ENCODE data around the gene ZNF593OS. TPM values are rescaled to one million over a fixed set of nuclear protein-coding genes. Genes with fewer than 3 reads are reported as not detected.

ZNF593OS gene
- total RNA-seq, 1 experiment from 2014 or later, result not detected

GRCh38 chr1:26213335-26213905, 41.8 kb upstream of the ZNF593OS start:
- no peaks in the 10 kb centered on the region for H3K9me3 ChIP-seq (ENCODE audit: control insufficient read depth, low read depth, low read length)
- no peak overlapping the region for H3T11ph ChIP-seq (ENCODE audit: low read length)
- no peak overlapping the region for H3K4me3 Mint-ChIP-seq
- H3K56ac ChIP-seq (ENCODE audit: insufficient read length, low read depth, low read length), result no peak overlapping the region
- no peak overlapping the region for H3K4me2 ChIP-seq (ENCODE audit: insufficient read depth, insufficient read length, low read length)
- no peaks in the 10 kb centered on the region for H3K36me3 Mint-ChIP-seq (ENCODE audit: insufficient read depth in 1 of 3, low read depth in 3 of 3)
- no peaks in the 10 kb centered on the region for H3K23me2 ChIP-seq (ENCODE audit: insufficient read length, low read depth, low read length, poor library complexity, severe bottlenecking)
- no peak overlapping the region for H4K8ac ChIP-seq (replicated peaks; ENCODE audit: insufficient read length, low read depth, low read length)
- no peak overlapping the region for H2BK15ac ChIP-seq (ENCODE audit: low read depth, low read length)
- H2BK20ac ChIP-seq (ENCODE audit: low read depth, low read length, poor library complexity, severe bottlenecking), result no peak overlapping the region
- H3K4me1 ChIP-seq (ENCODE audit: insufficient read depth, low read length), result no peaks in the 10 kb centered on the region
- H3K27ac Mint-ChIP-seq, result no peak overlapping the region
- no peak overlapping the region for H3K27ac ChIP-seq (ENCODE audit: insufficient read length, low read depth, low read length)
- no peaks in the 10 kb centered on the region for H4K20me1 ChIP-seq (ENCODE audit: control insufficient read depth, insufficient read depth, insufficient read length)
- H2BK5ac ChIP-seq (ENCODE audit: insufficient read length, low read length), result no peak overlapping the region
- no peaks in the 10 kb centered on the region for H3K9me3 Mint-ChIP-seq
- peaks cover 6 to 7% of the 10 kb centered on the region in 2 experiments; a peak in 3 of 4 replicates for H3K4me1 Mint-ChIP-seq
- H3K79me1 ChIP-seq (ENCODE audit: insufficient read depth, low read depth, low read length, poor library complexity, severe bottlenecking), result no peaks in the 10 kb centered on the region
- no peak overlapping the region for H4K91ac ChIP-seq (ENCODE audit: insufficient read length, low read depth, low read length)
- no peak for TF ChIP-seq CTCF (conservative IDR thresholded peaks at IDR 0.05)
- WGBS (ENCODE audit: extremely low coverage, insufficient read length, low lambda C conversion rate), result no CpG with 5 or more reads among the region's 6 CpGs
- no peak overlapping the region for H3K18ac ChIP-seq (ENCODE audit: insufficient read length, low read depth, low read length)
- no peaks in the 10 kb centered on the region for H3K27me3 ChIP-seq (ENCODE audit: insufficient read depth, low read length)
- no peak for DNase-seq
- no peak overlapping the region for H2BK120ac ChIP-seq (ENCODE audit: low read depth, low read length, poor library complexity, severe bottlenecking)
- H3K27me3 Mint-ChIP-seq (ENCODE audit: low read depth), result peaks cover 4% of the 10 kb centered on the region
- no peak overlapping the region for H3K9ac ChIP-seq (ENCODE audit: extremely low read depth, insufficient read length, low read length)
- H3K23ac ChIP-seq (ENCODE audit: insufficient read length, low read depth, low read length), result no peak overlapping the region
- H2AFZ ChIP-seq (ENCODE audit: low read length), result no peak overlapping the region
- H4K5ac ChIP-seq (ENCODE audit: insufficient read length, low read depth, low read length), result no peak overlapping the region
- H2AK5ac ChIP-seq (ENCODE audit: insufficient read length, low read length), result no peak overlapping the region
- no peaks in the 10 kb centered on the region for H3K79me2 ChIP-seq (ENCODE audit: insufficient read depth, low read length)
- no peak overlapping the region for H2BK12ac ChIP-seq (ENCODE audit: insufficient read length, low read depth, low read length)
- H3K4ac ChIP-seq (ENCODE audit: low read depth, low read length), result no peak overlapping the region
- H3K14ac ChIP-seq (ENCODE audit: insufficient read depth, low read length), result no peak overlapping the region

Measured in H9 (cell line).